A549 (cell line): ENCODE results near the gene INHBC. TPM values are rescaled to one million over a fixed set of nuclear protein-coding genes. Genes with fewer than 3 reads are reported as not detected.

Experiments
- ATAC-seq, 2 experiments: fragments of 200-7000 bp in 1 of 2; fragments of >200 bp in 1 of 2; cut with Nextera tagmentation in 1 of 2; cut with Tn5 transposase in 1 of 2; 3 replicates each; pipeline versions ENCODE4 v1.8.0 to v1.9.1; 2018 to 2020; ENCODE audit warnings: mild to moderate bottlenecking in 1 of 2, moderate library complexity in 1 of 2
- CTCF ChIA-PET: fragments of 300-600 bp; sonication (Branson Sonifier 250); formaldehyde crosslinking; extraction: SDS; loops from one replicate; lab custom pipeline; 2021; ENCODE audit warnings: antibody characterized with exemption, inconsistent platforms; lab: Yijun Ruan, JAX
- POLR2A ChIA-PET: fragments of 350-600 bp; formaldehyde crosslinking; extraction: SDS; loops from one replicate; lab custom pipeline; 2021; ENCODE audit warnings: antibody characterized with exemption, inconsistent platforms; lab: Yijun Ruan, JAX
- DNase-seq, 2 experiments: peaks; one replicate each; pipeline versions ENCODE4 v3.0.0 to v3.0.0-alpha.2; 2011 to 2016; ENCODE audit warnings: low read depth in 1 of 2, low spot score in 1 of 2
- FAIRE-seq: peaks from 2 replicates; lab custom pipeline; 2011; peaks lifted over from hg19 to GRCh38; lab: Jason Lieb, UNC
- H3K27ac ChIP-seq, 2 experiments: fragments of >200 bp; sonication (Bioruptor Twin); formaldehyde crosslinking; 3 replicates each; pipeline ENCODE4 v1.5.1; 2016 to 2017
- H3K4me1 ChIP-seq: fragments of >200 bp; sonication (Bioruptor Twin); formaldehyde crosslinking; 3 replicates; pipeline ENCODE4 v1.6.1; 2016
- H3K4me2 ChIP-seq: fragments of >200 bp; sonication (Bioruptor Twin); formaldehyde crosslinking; 3 replicates; pipeline ENCODE4 v1.6.1; 2016
- H3K4me3 ChIP-seq: fragments of >200 bp; sonication (Bioruptor Twin); formaldehyde crosslinking; 3 replicates; pipeline ENCODE4 v1.5.1; 2016
- H3K9me3 ChIP-seq: fragments of >200 bp; sonication (Bioruptor Twin); formaldehyde crosslinking; 3 replicates; pipeline ENCODE4 v1.6.1; 2016
- BHLHE40 ChIP-seq: IDR thresholded peaks from 2 replicates; pipeline ENCODE4 v1.6.1; 2012; ENCODE audit warnings: low read depth, low read length, inconsistent platforms
- CBX8 ChIP-seq: fragments of 200-600 bp; sonication (generic); IDR thresholded peaks from 2 replicates; pipeline ENCODE4 v1.6.1; 2016
- CEBPB ChIP-seq, 2 experiments: fragments of >200 bp in 1 of 2; sonication (Bioruptor Twin) in 1 of 2; formaldehyde crosslinking in 1 of 2; IDR thresholded peaks; 2 replicates each; pipeline ENCODE4 v1.6.1; 2012 to 2016
- CHD4 ChIP-seq: fragments of 200-600 bp; sonication (generic); IDR thresholded peaks from 2 replicates; pipeline ENCODE4 v1.6.1; 2016; ENCODE audit warnings: antibody characterized with exemption, mild to moderate bottlenecking, borderline replicate concordance
- FOSB ChIP-seq: fragments of 250-450 bp; sonication (Bioruptor Pico); IDR thresholded peaks from 2 replicates; pipeline ENCODE4 v1.5.0; 2020; ENCODE audit warnings: mild to moderate bottlenecking, moderate library complexity
- HDAC2 ChIP-seq: fragments of 200-600 bp; sonication (generic); IDR thresholded peaks from 2 replicates; pipeline ENCODE4 v1.6.1; 2016
- HOXB13 ChIP-seq: fragments of 250-450 bp; sonication (Bioruptor Pico); IDR thresholded peaks from 2 replicates; pipeline ENCODE4 v1.5.0; 2020; ENCODE audit warnings: low read depth, mild to moderate bottlenecking, moderate library complexity
- HOXB5 ChIP-seq: fragments of 250-450 bp; sonication (Bioruptor Pico); IDR thresholded peaks from 2 replicates; pipeline ENCODE4 v1.5.0; 2020; ENCODE audit warnings: mild to moderate bottlenecking, moderate library complexity
- JUN ChIP-seq, 2 experiments: fragments of >200 bp; sonication (Bioruptor Twin); formaldehyde crosslinking; IDR thresholded peaks; 2 replicates in 1 of 2; 3 replicates in 1 of 2; pipeline ENCODE4 v1.6.1; 2016 to 2017
- KDM1A ChIP-seq: fragments of 200-600 bp; sonication (generic); IDR thresholded peaks from 2 replicates; pipeline ENCODE4 v1.6.1; 2016; ENCODE audit warnings: low read depth, mild to moderate bottlenecking
- MAFK ChIP-seq: fragments of 450-650 bp; IDR thresholded peaks from 2 replicates; pipeline ENCODE4 v1.6.1; 2014; ENCODE audit not compliant: partially characterized antibody
- MAZ ChIP-seq: fragments of 150-350 bp; IDR thresholded peaks from 2 replicates; pipeline ENCODE4 v1.6.1; 2014; ENCODE audit warnings: antibody characterized with exemption, low read depth, low read length, borderline replicate concordance
- PHF8 ChIP-seq: fragments of 200-600 bp; sonication (generic); IDR thresholded peaks from 2 replicates; pipeline ENCODE4 v1.6.1; 2016; ENCODE audit warnings: low read depth, mild to moderate bottlenecking, antibody characterized with exemption, moderate library complexity, borderline replicate concordance
- POLR2A ChIP-seq: IDR thresholded peaks from 2 replicates; pipeline ENCODE4 v1.6.1; 2012; ENCODE audit warnings: mild to moderate bottlenecking, low read length
- ZSCAN20 ChIP-seq: fragments of 250-450 bp; sonication (Bioruptor Pico); IDR thresholded peaks from 2 replicates; pipeline ENCODE4 v1.8.0; 2022; ENCODE audit warnings: mild to moderate bottlenecking, moderate library complexity
- WGBS: methylation state at CpG from one replicate; pipeline ENCODE4 v1.1.6; 2017; ENCODE audit errors: missing lambda C conversion rate; 5-methylcytosine and 5-hydroxymethylcytosine counted together
- polyA plus RNA-seq, 4 experiments: library from polyadenylated mRNA; depleted of rRNA in 3 of 4; stranded (reverse); fragments of >200 nt; fragmentation: RNase III in 1 of 4; extraction: RNeasy Plus Mini Kit Qiagen cat#74134 plus additional on column Dnase treatment in 1 of 4; gene quantifications; 2 replicates in 3 of 4; 3 replicates in 1 of 4; pipeline ENCODE4 v1.2.3, GENCODE V29; 2011 to 2017
- TF ChIP-seq, protein P1 (sequence below): IDR thresholded peaks from 2 replicates; pipeline ENCODE4 v1.6.1; 2012
- TF ChIP-seq, protein P2 (sequence below): IDR thresholded peaks from 2 replicates; pipeline ENCODE4 v1.6.1; 2012; ENCODE audit warnings: low read depth, borderline replicate concordance
- TF ChIP-seq, protein P3 (sequence below): fragments of 450-650 bp; IDR thresholded peaks from 2 replicates; pipeline ENCODE4 v1.6.1; 2014; ENCODE audit warnings: antibody characterized with exemption
- TF ChIP-seq, protein P4 (sequence below): fragments of >200 bp; sonication (Bioruptor Twin); formaldehyde crosslinking; IDR thresholded peaks from 3 replicates; pipeline ENCODE4 v1.6.1; 2016
- TF ChIP-seq, protein P5 (sequence below): fragments of >200 bp; sonication (Bioruptor Twin); formaldehyde crosslinking; IDR thresholded peaks from 3 replicates; pipeline ENCODE4 v1.5.1; 2016
- TF ChIP-seq, protein P6 (sequence below): IDR thresholded peaks from 2 replicates; pipeline ENCODE4 v1.6.1; 2012

Gene INHBC
- polyA plus RNA-seq, 2 of the 4 experiments (the other 2 are of a cell fraction), result 0.08 TPM; not detected in 1

DNA sequence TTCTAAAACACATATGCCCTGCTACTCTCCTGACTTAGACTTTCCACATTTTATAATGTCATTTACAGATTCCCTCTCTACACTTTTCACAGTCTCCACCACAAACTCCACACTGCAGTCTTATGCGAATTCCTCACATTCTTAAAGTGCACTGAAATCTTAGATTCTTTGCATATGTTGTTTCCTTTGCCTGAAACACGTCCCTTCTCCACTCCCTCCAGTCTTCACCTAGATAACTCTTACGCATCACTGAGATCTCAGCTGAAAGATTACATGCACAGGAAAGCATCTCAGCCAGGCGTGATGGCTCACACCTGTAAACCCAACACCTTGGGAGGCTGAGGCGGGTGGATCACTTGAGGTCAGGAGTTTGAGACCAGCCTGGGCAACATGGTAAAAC, 48.9 kb downstream of the INHBC start:
- no peak for ATAC-seq
- Histone ChIP-seq H3K4me1 (peaks cover 6% of the 10 kb centered on the region; the same call in 2 of the 3 replicates), H3K4me3 (no peak overlapping the region), H3K9me3 (no peaks in the 10 kb centered on the region)
- CTCF ChIA-PET, result interaction anchor here (1.2 to 19.9 kb wide), 4 partner anchors 14 to 269 kb away, joined by 3 to 240 read pairs (median 4); partner anchors contain the start of gene GLI1
- WGBS, result 49% methylated on average over 5 of the region's 5 CpGs
- TF ChIP-seq, protein P1, sequence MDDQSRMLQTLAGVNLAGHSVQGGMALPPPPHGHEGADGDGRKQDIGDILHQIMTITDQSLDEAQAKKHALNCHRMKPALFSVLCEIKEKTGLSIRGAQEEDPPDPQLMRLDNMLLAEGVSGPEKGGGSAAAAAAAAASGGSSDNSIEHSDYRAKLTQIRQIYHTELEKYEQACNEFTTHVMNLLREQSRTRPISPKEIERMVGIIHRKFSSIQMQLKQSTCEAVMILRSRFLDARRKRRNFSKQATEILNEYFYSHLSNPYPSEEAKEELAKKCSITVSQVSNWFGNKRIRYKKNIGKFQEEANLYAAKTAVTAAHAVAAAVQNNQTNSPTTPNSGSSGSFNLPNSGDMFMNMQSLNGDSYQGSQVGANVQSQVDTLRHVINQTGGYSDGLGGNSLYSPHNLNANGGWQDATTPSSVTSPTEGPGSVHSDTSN, result no peak
- TF ChIP-seq KDM1A (no peak), CBX8 (no peak)
- TF ChIP-seq, all 56 proteins: peak for 0
- FAIRE-seq, result no peak
- POLR2A ChIA-PET, result no interaction called here
- DNase-seq, result no peak
- no peak overlapping the region for H3K4me2 ChIP-seq
- no peak overlapping the region for H3K27ac ChIP-seq

DNA sequence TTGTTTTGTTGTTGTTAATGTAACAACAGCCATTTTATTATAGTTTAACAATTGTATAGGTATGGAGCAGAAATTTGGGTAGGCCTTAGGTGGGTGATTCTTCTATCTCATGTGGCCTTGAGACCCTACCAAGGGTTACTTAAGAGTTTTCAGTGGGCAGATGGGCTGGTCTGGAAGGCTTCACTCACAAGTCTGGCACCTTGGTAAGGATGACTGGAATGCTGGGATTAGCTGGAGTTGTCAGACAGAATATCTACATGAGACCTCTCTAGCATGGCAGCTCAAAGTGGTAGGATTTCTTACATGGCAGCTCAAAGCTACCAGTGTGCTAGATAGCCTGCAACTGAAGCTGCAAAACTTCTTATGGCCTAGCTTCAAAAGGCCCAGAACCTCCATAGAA, 51.1 kb downstream of the INHBC start:
- TF ChIP-seq HOXB5 (CRISPR knock-in tag) (no peak), HDAC2 (no peak), JUN (IDR thresholded peaks at IDR 0.05) (no peak), ZSCAN20 (CRISPR knock-in tag) (no peak)
- TF ChIP-seq, protein P2, sequence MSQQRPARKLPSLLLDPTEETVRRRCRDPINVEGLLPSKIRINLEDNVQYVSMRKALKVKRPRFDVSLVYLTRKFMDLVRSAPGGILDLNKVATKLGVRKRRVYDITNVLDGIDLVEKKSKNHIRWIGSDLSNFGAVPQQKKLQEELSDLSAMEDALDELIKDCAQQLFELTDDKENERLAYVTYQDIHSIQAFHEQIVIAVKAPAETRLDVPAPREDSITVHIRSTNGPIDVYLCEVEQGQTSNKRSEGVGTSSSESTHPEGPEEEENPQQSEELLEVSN, result no peak
- TF ChIP-seq, protein P3, sequence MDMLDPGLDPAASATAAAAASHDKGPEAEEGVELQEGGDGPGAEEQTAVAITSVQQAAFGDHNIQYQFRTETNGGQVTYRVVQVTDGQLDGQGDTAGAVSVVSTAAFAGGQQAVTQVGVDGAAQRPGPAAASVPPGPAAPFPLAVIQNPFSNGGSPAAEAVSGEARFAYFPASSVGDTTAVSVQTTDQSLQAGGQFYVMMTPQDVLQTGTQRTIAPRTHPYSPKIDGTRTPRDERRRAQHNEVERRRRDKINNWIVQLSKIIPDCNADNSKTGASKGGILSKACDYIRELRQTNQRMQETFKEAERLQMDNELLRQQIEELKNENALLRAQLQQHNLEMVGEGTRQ, result no peak
- ATAC-seq (no peak), DNase-seq (no peak), FAIRE-seq (no peak)
- no peak overlapping the region for H3K4me2 ChIP-seq
- no peak overlapping the region for H3K27ac ChIP-seq
- no peak overlapping the region for H3K4me3 ChIP-seq
- no peaks in the 10 kb centered on the region for H3K9me3 ChIP-seq
- peaks cover 12% of the 10 kb centered on the region for H3K4me1 ChIP-seq
- ChIA-PET CTCF (interaction anchor here (0.8 to 19.9 kb wide), 6 partner anchors 9 to 253 kb away, joined by 3 to 240 read pairs (median 6); partner anchors contain the start of genes AGAP2 and GLI1), POLR2A (no interaction called here)

DNA sequence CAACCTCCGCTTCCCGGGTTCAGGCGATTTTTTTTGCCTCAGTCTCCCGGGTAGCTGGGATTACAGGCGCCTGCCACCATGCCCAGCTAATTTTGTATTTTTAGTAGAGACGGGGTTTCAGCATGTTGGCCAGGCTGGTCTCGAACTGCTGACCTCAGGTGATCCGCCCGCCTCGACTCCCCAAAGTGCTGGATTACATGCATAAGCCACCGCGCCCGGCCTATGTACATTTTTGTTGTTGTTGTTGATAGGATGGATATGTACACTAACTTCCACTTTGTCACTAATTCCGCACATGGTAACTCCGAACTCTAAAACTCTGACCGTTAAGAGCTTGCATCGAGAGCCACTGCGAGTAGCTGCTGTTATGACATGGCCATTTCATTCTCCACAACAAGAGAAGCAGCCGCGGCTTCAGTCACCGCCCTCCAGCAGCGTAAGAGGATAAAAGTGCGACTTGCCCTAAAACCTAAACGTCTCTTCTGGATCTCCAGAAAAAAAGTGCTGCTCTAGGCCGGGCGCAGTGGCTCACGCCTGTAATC, 52.5 kb downstream of the INHBC start:
- no peak for FAIRE-seq
- ChIA-PET POLR2A (interaction anchor here (0.7 kb wide), 2 partner anchors 22 to 190 kb away, joined by 3 to 6 read pairs; no protein-coding TSS in a partner anchor), CTCF (interaction anchor here (1.0 to 19.9 kb wide), 6 partner anchors 10 to 249 kb away, joined by 3 to 240 read pairs (median 6); partner anchors contain the start of gene GLI1)
- no peak for DNase-seq
- Histone ChIP-seq H3K4me2 (peak overlapping the region; percentile 82), H3K4me3 (peak overlapping the region; percentile 30; the same call in 2 of the 3 replicates), H3K4me1 (peaks cover 12% of the 10 kb centered on the region), H3K9me3 (no peaks in the 10 kb centered on the region), H3K27ac (peak overlapping the region; percentile 72 to 99)
- 79% methylated on average over 27 of the region's 27 CpGs for WGBS
- 0 out of 2 replicates have a peak, but pooled peaks have one; percentile 39 for TF ChIP-seq CHD4
- TF ChIP-seq MAZ, result no peak
- no peak for ATAC-seq

DNA sequence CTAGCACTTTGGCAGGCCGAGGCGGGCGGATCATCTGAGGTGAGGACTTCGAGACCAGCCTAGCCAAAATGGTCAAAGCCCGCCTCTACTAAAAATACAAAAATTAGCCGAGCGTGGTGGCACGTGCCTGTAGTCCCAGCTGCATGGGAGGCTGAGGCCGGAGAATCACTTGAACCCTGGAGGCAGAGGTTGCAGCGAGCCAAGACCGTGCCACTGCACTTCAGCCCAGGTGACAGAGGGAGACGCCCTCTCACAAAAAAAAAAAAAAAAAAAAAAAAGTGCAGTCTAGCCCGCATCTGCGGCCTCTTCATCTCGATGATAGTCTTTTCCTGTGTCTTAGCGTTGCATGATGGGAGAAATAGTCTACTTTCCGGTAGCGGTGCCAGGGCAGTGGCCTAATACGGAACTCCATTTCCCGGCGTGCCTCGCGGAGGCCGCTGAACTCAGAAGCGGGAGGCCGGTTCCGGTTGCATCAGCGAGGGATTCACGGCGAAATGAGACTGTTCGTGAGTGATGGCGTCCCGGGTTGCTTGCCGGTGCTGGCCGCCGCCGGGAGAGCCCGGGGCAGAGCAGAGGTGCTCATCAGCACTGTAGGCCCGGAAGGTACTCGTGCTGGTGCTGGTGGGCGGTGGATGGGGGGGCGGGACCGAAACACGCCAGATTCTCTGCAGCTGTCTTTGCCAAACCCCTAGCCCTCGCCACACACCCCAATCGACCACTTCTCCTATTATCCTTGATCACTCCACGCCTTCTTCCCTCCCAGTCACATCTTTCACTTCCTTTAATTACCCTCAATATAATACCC, 53.2 kb downstream of the INHBC start, which contains the start of gene MARS1:
Gene MARS1, plus strand, starts transcription at position 472 of the 805 bp plus-strand sequence. Its CDS starts 23 bp downstream, at position 495.
- Histone ChIP-seq H3K4me2 (peak within 1 kb of the TSS; percentile 95), H3K4me1 (peaks cover 12% of the 10 kb centered on the region), H3K4me3 (peak within 1 kb of the TSS; percentile 79), H3K9me3 (no peaks in the 10 kb centered on the region), H3K27ac (peak within 1 kb of the TSS; percentile 94 to 99)
- DNase-seq, result peak; percentile 94 to 98
- ATAC-seq, result peak; percentile 98
- WGBS, result 9% methylated on average over 47 of the region's 47 CpGs
- TF ChIP-seq FOSB (CRISPR knock-in tag) (no peak), ZSCAN20 (CRISPR knock-in tag) (no peak), BHLHE40 (0 out of 2 replicates have a peak, but pooled peaks have one; percentile 9), HOXB13 (no peak), POLR2A (peak; percentile 76), JUN (IDR thresholded peaks at IDR 0.05) (peak; percentile 73 to 91; a peak in 3 of 5 replicates), MAZ (no peak), MAFK (no peak), PHF8 (peak; percentile 50; the same call in 1 of the 2 replicates), CEBPB (IDR thresholded peaks at IDR 0.05) (peak in 1 of 2 experiments; percentile 81; a peak in 2 of 4 replicates)
- TF ChIP-seq, protein P4, sequence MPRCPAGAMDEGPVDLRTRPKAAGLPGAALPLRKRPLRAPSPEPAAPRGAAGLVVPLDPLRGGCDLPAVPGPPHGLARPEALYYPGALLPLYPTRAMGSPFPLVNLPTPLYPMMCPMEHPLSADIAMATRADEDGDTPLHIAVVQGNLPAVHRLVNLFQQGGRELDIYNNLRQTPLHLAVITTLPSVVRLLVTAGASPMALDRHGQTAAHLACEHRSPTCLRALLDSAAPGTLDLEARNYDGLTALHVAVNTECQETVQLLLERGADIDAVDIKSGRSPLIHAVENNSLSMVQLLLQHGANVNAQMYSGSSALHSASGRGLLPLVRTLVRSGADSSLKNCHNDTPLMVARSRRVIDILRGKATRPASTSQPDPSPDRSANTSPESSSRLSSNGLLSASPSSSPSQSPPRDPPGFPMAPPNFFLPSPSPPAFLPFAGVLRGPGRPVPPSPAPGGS, result peak; percentile 87
- TF ChIP-seq, protein P5, sequence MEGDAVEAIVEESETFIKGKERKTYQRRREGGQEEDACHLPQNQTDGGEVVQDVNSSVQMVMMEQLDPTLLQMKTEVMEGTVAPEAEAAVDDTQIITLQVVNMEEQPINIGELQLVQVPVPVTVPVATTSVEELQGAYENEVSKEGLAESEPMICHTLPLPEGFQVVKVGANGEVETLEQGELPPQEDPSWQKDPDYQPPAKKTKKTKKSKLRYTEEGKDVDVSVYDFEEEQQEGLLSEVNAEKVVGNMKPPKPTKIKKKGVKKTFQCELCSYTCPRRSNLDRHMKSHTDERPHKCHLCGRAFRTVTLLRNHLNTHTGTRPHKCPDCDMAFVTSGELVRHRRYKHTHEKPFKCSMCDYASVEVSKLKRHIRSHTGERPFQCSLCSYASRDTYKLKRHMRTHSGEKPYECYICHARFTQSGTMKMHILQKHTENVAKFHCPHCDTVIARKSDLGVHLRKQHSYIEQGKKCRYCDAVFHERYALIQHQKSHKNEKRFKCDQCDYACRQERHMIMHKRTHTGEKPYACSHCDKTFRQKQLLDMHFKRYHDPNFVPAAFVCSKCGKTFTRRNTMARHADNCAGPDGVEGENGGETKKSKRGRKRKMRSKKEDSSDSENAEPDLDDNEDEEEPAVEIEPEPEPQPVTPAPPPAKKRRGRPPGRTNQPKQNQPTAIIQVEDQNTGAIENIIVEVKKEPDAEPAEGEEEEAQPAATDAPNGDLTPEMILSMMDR, result peak; percentile 45
- TF ChIP-seq, protein P6, sequence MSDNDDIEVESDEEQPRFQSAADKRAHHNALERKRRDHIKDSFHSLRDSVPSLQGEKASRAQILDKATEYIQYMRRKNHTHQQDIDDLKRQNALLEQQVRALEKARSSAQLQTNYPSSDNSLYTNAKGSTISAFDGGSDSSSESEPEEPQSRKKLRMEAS, result peak; percentile 84
- POLR2A ChIA-PET, result interaction anchor here (0.6 to 0.7 kb wide), 3 partner anchors 22 to 219 kb away, joined by 3 to 6 read pairs (median 3); no protein-coding TSS in a partner anchor
- CTCF ChIA-PET, result interaction anchor here (1.0 to 19.9 kb wide), 6 partner anchors 11 to 29 kb away, joined by 3 to 240 read pairs (median 6); partner anchors contain the start of gene GLI1
- FAIRE-seq, result no peak
